ENCODE measurements around the gene MCTP1. TPM values are rescaled to one million over a fixed set of nuclear protein-coding genes. Genes with fewer than 3 reads are reported as not detected.

Gene MCTP1
- total RNA-seq, 4 donors from 2014 or later: 11.2 to 43.6 (median 16.8) TPM

DNA sequence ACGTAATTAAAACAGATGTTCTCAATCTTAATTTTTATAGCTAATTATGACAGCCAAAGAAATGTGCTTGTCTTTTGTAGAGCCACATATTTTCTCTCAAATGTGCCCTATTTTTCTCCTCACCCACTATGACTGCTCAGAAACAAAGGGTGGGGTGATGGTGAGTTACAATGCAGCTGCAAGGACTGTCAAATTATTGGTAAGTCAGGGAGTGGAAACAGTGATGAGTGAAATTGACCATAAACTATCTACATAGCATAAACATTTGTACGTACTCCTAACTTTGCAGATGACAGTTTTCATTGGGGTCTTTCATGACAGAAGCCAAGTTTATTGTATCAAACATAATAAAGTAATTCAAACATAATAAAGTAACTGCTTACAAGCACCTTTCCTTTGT, 215.9 kb downstream of the MCTP1 start:
- no peak overlapping the region for H3K4me3 ChIP-seq

DNA sequence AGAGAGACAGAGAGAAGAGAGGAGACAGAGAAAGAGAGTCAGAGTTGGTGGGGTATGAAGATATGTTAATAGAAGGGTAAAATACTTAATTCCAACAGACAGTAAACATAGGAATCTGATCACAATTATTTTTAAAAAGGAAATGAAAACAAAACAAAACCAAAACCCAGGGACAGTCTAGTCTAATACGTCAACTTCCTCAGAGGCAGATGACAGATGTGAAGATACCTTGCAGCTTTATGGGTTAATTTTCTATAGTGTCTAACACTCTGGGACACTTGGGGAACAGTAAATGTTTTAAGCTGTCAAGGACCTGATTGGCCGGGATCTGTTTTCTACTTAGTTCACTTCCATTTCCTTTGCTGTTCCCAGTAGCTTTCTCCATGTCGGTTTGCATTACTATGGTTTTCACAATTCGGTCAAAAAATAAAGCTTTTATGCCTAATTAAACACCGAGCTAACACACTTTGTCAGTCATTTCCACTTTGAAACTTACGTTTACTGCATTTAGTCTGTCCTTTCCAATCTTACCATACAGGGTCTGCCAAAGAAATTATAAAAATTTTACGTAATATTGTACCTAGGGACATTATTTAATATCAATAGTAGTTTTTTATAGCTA, 216.5 kb downstream of the MCTP1 start:
- intact Hi-C loops (cut with DNase I): no loop called here
- no peaks in the 10 kb centered on the region for H3K9me3 ChIP-seq
- peak overlapping the region in 2 of 4 donors; percentile 1 to 37 for H3K27ac ChIP-seq (replicated peaks in 1 of 4)
- WGBS: 75% methylated on average over 7 of the region's 7 CpGs
- peaks cover 0 to 11% (median 3%) of the 10 kb centered on the region in 4 donors for H3K4me1 ChIP-seq
- no peak for TF ChIP-seq EP300 (IDR thresholded peaks at IDR 0.05)
- TF ChIP-seq POLR2A (IDR thresholded peaks at IDR 0.05; ENCODE audit: low read depth): no peak
- no peak for TF ChIP-seq POLR2AphosphoS5 (IDR thresholded peaks at IDR 0.05)
- TF ChIP-seq, protein P1, sequence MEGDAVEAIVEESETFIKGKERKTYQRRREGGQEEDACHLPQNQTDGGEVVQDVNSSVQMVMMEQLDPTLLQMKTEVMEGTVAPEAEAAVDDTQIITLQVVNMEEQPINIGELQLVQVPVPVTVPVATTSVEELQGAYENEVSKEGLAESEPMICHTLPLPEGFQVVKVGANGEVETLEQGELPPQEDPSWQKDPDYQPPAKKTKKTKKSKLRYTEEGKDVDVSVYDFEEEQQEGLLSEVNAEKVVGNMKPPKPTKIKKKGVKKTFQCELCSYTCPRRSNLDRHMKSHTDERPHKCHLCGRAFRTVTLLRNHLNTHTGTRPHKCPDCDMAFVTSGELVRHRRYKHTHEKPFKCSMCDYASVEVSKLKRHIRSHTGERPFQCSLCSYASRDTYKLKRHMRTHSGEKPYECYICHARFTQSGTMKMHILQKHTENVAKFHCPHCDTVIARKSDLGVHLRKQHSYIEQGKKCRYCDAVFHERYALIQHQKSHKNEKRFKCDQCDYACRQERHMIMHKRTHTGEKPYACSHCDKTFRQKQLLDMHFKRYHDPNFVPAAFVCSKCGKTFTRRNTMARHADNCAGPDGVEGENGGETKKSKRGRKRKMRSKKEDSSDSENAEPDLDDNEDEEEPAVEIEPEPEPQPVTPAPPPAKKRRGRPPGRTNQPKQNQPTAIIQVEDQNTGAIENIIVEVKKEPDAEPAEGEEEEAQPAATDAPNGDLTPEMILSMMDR (IDR thresholded peaks at IDR 0.05): no peak
- DNase-seq (ENCODE audit: extremely low spot score): no peak
- H3K4me3 ChIP-seq: no peak overlapping the region
- no peaks in the 10 kb centered on the region for H3K36me3 ChIP-seq
- H3K27me3 ChIP-seq: no peaks in the 10 kb centered on the region

More for the DNA sequence above, 215.9 kb downstream of the MCTP1 start:
- Histone ChIP-seq H3K27ac (replicated peaks in 1 of 4) (peak overlapping the region in 1 of 4 donors; percentile 0), H3K36me3 (no peaks in the 10 kb centered on the region), H3K4me1 (peaks cover 0 to 11% (median 3%) of the 10 kb centered on the region in 4 donors), H3K27me3 (no peaks in the 10 kb centered on the region), H3K9me3 (no peaks in the 10 kb centered on the region)
- TF ChIP-seq EP300 (IDR thresholded peaks at IDR 0.05) (no peak), POLR2AphosphoS5 (IDR thresholded peaks at IDR 0.05) (no peak), POLR2A (IDR thresholded peaks at IDR 0.05; ENCODE audit: low read depth) (no peak)
- TF ChIP-seq, protein P1 (IDR thresholded peaks at IDR 0.05): no peak
- DNase-seq (ENCODE audit: extremely low spot score): no peak
- intact Hi-C loops (cut with DNase I): no loop called here
- WGBS: 35% methylated on average over 2 of the region's 2 CpGs

DNA sequence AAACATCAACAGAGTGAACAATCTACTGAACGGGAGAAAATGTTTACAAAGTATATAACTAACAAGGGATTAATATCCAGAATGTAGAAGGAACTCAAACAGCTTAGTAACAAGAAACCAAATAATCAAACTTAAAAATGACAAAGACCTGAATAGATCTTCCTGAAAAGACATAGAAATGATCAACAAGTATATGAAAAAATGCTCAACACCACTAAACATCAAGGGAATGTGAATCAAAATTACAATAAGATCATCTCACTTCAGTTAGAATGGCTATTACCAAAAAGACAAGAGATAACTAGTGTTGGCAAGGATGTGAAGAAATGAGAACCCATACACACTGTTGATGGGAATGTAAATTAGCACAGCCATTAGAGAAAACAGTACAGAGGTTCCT, 218.8 kb downstream of the MCTP1 start:
- Histone ChIP-seq H3K36me3 (no peaks in the 10 kb centered on the region), H3K4me1 (peaks cover 0 to 10% (median 3%) of the 10 kb centered on the region in 4 donors), H3K27ac (replicated peaks in 1 of 4) (no peak overlapping the region), H3K27me3 (no peaks in the 10 kb centered on the region), H3K4me3 (no peak overlapping the region), H3K9me3 (no peaks in the 10 kb centered on the region)
- WGBS: 54% methylated on average over 1 of the region's 1 CpG
- intact Hi-C loops (cut with DNase I): no loop called here
- no peak for DNase-seq (ENCODE audit: extremely low spot score)
- TF ChIP-seq POLR2A (IDR thresholded peaks at IDR 0.05; ENCODE audit: low read depth): no peak
- no peak for TF ChIP-seq POLR2AphosphoS5 (IDR thresholded peaks at IDR 0.05)
- TF ChIP-seq, protein P1 (IDR thresholded peaks at IDR 0.05): no peak
- no peak for TF ChIP-seq EP300 (IDR thresholded peaks at IDR 0.05)

DNA sequence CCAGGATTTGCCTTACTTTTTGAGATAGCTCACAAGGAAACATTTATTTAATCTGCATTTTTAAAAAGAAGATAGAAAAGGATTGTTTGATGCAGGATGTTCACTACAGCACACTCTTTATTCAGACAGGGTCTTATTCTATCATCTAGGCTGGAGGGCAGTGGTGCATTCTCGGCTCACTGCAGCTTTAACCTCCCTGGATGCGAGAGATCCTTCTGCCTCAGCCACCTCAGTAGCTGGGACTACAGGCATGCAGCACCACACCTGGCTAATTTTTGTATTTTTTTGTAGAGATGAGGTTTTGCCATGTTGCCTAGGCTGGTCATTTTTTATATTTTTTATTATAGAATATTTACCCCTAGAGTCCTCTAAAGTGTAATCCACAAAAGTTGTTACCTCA, 221.4 kb downstream of the MCTP1 start:
- H3K36me3 ChIP-seq: no peaks in the 10 kb centered on the region
- H3K27ac ChIP-seq (replicated peaks in 1 of 4): no peak overlapping the region
- no peak for DNase-seq (ENCODE audit: extremely low spot score)
- no peaks in the 10 kb centered on the region for H3K4me1 ChIP-seq
- WGBS: 70% methylated on average over 2 of the region's 2 CpGs
- no peak overlapping the region for H3K4me3 ChIP-seq
- no peaks in the 10 kb centered on the region for H3K27me3 ChIP-seq
- no peaks in the 10 kb centered on the region for H3K9me3 ChIP-seq
- no peak for TF ChIP-seq EP300 (IDR thresholded peaks at IDR 0.05)
- TF ChIP-seq, protein P1 (IDR thresholded peaks at IDR 0.05): no peak
- TF ChIP-seq POLR2AphosphoS5 (IDR thresholded peaks at IDR 0.05): no peak
- TF ChIP-seq POLR2A (IDR thresholded peaks at IDR 0.05; ENCODE audit: low read depth): no peak
- intact Hi-C loops (cut with DNase I): no loop called here

DNA sequence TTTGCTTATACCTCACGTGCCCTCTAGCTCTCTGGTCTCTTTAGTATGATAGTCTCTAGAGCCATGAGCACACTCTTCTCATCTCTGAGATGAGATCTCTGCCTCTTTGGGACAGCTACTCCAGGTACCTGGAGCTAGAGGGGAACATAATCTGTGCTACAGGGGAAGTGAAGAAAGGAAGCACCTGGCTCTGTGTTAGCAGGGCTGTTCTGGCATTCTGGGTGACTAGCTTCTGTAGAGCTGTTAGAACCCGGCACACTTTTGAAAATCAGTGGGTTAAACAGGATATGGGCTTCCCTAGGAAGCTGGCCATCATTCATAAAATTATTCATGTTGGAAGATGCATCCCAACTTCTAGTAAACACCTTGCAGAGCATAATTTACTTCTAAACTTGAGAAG, 224.8 kb downstream of the MCTP1 start:
- Histone ChIP-seq H3K4me1 (no peaks in the 10 kb centered on the region), H3K36me3 (no peaks in the 10 kb centered on the region), H3K4me3 (no peak overlapping the region), H3K27me3 (no peaks in the 10 kb centered on the region), H3K27ac (replicated peaks in 1 of 4) (no peak overlapping the region), H3K9me3 (no peaks in the 10 kb centered on the region)
- no peak for DNase-seq (ENCODE audit: extremely low spot score)
- 25% methylated on average over 2 of the region's 2 CpGs for WGBS
- no peak for TF ChIP-seq EP300 (IDR thresholded peaks at IDR 0.05)
- TF ChIP-seq, protein P1 (IDR thresholded peaks at IDR 0.05): no peak
- no peak for TF ChIP-seq POLR2A (IDR thresholded peaks at IDR 0.05; ENCODE audit: low read depth)
- no peak for TF ChIP-seq POLR2AphosphoS5 (IDR thresholded peaks at IDR 0.05)
- intact Hi-C loops (cut with DNase I): no loop called here

Measured in esophagus muscularis mucosa (tissue), 4 donors.